Stimulated activated CD8-positive, alpha-beta memory T cell treated with anti-CD3 and anti-CD28 coated beads, Interleukin-7, amount 100 ng/mL, for 48 hours (primary cell): ENCODE results near the gene ATP13A1.
A peak's percentile ranks its signal among the peaks of the same experiment; 100 is the strongest.

ENCODE experiments used
- DNase-seq, 2 donors: peaks; one replicate each; pipeline ENCODE4 v3.0.0-alpha.2; 2020; ENCODE audit warnings: low read depth in 1 of 2; ENCODE audit errors: extremely low read depth in 1 of 2

ATP13A1 gene

DNA sequence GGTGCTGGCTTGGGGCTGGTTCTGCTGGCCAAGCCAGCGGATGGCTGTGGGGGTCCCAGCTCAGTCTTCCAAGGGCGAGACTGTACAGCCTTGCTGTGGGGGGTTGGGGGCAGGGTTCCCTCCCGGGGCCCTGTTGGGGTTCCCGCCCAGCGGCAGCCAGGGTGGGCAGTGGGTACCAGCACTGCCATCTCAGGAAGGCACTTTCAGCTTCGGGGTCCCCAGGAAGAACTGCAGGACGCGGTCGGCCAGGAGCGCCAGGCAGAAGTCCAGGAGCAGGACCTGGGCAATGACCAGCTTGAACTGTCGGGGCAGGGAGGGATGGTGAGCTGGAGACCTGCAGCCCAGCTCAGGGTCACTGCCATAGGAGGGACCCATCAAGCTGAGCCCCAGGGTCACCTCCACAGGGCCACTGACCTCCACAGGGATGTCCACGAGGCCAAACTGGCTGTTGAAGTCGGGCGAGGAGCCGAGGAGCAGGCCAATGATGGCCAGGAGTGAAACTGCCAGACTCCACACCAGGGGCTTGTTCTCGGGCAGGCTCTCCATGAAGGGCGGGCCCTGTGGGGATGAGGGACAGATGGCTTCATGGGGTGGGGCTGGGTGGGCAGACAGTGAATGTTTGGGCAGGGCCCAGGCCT, 18.1 kb downstream of the ATP13A1 start:
- DNase-seq, result no peak

DNA sequence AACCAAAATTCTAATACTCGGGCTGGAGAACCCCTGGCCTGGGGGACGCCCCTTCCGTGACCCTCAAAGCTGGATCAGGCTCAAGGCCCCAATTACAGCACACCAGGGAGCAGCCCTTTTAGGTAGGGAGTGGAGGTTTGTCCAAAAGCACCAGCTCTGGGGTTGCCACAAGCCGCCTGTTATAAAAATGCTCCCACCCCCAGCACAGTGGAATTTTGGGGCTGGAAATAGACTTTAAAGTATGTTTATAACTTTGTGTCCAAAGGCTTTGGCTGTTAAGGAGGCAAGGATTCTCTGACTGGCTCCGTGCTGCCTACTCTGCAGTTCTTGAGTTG, 19.5 kb downstream of the ATP13A1 start:
- DNase-seq, result no peak

DNA sequence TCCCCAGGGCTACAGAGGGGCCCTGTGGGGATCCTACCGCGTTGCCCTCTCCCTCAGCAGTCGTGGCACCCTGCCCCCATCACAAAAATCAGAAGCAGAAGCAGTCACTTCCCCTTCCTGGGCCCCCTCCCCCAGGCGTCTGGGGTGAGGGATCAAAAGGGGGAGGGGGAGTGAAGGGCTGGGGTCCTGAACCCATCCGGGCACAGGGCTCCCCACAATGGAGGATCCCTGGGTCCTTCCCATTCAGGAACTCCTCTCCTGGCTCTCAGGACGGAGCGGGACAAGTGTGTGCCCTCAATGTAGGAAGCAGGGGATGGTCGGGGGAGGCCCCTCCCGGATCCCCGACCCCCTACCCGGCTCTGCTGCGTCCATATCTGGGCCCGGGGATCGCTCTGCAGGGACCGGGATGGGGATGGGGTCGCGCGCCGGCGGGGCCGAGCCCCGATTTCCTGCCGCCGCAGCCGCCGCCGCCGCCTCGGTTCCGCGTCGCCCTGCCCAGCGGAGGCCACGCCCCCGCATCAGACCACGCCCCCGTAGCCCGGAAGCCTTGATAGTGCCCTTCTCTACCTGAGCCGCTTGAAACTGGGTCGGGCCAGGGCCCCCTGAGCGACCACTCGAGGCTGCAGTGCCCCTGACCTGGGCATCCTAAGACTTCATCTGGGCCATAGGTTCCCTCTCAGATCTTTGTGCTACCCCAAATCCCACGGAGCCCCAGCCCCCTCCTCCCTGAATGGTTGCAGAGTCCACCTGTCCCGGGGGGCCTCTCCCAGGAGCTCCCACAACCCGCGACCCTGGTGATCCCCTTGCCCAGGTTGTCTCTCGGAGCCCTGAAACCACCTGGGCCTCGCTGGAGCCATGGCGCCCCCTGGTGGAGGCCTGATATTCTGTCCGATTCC, 20.1 kb downstream of the ATP13A1 start, which contains the start of gene GMIP:
GMIP (minus strand) TSS at position 500 of the 896 bp plus-strand sequence; CDS start at position 372, 128 bp downstream.
- peak; percentile 75 to 78 for DNase-seq

DNA sequence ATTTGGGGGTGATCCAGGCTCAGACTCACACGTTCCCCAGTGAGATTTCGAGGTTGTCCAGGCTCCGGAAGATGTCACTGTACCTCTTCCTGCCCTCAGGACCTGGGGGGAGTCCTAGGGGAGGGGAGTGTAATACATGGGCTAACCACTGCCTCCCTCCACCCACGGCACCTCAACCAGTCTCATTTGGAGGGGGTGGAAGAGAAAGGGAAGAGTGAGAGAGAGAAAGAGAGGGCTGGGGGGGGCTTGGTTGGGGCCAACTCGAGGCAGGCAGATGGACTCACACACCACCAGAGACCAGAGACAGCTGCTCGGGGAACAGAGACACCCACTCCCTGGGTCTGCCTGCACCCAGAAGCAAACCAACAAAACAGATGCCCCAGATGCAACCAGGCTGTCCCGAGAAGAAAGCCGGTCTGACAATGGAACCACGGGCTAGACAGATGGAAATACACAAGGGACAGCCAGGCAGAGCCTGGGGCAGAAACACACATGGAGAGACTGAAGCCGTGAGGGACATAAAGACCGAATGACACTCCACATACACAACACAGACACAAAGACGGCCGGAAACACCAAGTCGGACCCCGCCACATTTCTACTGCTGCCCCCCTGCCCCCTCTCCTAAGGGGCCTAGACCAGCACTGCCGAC, 20.8 kb downstream of the ATP13A1 start:
- DNase-seq, result peak in 1 of 2 donors; percentile 69

DNA sequence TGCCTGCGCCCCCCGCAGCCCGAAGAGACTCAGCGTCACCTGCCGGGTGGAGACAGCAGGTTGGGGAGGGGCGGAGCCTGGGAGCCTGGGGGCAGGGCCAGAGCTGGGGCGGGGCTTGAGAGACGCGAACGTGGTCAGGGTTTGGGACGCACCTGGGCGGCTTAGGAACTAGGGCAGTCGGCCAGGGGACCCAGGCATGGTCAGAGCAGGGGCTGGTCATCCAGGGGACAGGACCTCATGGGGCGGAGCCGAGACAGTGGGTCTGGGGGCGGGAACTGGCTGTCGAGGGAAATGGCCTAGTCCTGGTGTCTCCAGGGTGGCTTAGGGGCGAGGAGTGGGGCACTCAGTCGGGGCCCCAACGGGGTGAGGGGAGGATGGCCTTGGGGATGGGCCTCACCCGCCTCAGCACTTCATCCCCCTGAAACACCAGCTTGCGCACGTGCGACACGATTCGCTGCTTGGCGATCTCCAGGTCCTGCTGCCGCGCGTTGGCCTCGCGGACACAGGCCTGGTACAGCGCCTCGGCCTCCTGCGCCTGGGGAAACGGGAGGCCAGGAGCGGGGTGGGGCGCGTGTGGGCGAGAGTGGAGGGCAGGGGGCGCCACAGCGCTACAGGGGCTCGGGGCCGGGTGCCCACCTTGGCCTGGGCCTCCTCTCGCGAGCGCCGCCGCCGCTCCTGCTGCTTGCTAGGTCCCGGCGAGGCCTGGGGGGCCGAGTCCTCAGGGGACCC, 25.8 kb downstream of the ATP13A1 start:
- DNase-seq, result no peak

DNA sequence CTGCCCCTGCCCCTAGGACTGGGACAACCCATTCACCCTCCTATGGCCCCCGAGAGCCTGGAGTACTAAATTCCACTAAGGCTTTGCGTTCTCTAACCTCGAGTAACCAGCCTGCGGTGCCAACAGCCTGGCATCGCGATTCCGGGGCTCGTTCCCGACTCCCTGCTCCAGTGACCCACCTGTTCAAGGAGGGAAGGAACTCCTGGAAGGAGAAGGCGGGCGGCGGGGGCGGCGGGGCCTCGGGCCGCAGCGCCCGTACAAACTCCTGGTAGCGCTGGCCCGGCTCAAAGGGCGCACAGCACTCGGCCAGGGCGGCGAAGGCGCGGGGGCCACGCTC, 26.3 kb downstream of the ATP13A1 start:
- no peak for DNase-seq

DNA sequence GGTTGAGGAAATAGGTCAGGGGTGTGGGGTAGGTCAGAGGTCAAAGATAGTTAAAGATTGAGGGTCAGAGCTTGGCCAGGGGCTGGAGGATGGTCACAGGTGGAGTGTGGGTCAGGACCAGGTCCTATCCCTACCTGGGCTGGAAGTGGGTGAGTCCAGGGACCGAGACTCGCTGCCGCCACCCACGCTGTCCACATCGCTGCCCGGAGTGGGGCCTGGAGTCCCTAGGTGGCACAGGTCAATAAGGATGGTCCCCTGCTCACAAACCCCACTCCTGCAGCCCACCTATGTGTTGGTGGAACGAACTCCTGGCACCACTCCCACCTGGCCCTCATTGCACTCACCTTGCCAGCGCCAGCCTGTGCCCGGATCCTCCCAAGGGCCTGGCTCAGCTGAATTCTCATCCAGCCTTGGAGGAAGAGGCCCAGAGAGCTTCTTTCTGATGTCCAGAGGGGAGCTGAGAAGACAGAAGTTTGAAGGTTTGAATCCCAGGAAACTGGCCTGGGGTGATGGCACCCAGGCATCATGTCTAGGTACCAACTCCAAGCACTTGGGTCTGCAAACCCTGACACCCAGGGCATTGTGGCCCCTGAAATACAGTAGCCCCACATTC, 26.8 kb downstream of the ATP13A1 start:
- DNase-seq, result no peak

DNA sequence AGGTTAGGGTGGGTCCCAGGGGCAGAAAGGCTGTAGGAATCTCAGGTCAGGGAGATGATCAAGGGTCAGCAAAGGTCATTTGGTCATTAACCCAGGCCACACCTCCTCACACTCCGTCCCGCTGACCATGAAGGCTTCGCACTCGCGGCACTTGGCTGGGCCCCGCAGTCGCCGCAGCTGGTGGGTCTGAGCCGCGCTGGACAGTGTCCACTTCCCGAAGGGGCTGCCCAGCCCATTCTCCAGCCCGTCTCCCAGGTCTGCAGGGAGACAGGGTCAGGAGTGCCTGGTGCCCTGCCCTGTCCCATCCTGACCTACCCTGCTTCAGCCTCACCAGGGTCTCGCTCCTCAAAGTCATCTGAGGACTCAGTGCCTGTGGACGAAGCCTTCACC, 28.2 kb downstream of the ATP13A1 start:
- no peak for DNase-seq

DNA sequence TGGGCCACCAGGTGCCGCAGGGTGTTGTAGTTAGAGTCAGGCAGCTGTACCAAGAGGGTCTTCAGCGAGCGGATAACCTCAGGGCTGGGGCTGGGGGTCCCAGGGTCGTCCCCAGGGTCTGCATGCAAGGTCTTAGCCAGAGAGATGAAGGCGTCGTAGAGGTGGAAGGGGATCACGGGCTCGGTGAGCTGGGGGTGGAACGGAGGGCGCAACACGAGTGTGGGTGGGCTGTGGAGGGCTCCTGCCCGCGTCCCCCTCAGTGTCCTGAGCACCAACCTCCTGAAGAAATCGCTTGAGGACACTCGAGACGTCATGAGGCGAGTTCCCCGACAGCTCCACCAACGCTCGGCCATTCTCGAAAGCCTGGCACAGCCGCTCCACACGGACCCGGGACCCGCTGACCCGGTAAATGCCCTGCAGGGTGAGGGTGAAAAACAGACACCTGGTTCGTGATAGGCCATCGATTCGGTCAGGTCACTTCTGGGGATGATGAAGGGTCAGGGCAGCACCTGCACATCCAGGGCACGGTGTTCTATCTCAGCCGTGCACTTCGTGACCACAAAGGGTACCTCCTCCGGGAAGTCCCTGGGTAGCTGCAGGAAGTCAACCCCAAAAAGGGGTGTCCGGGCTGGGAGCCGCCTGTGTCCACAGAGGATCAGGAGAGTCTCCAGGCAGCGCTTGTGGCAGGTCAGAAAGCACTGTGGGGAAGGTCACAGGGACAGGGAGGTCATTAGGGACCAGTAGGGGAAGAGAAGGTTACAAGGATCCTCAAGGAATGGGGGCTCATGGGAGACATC, 28.8 kb downstream of the ATP13A1 start:
- DNase-seq, result no peak

DNA sequence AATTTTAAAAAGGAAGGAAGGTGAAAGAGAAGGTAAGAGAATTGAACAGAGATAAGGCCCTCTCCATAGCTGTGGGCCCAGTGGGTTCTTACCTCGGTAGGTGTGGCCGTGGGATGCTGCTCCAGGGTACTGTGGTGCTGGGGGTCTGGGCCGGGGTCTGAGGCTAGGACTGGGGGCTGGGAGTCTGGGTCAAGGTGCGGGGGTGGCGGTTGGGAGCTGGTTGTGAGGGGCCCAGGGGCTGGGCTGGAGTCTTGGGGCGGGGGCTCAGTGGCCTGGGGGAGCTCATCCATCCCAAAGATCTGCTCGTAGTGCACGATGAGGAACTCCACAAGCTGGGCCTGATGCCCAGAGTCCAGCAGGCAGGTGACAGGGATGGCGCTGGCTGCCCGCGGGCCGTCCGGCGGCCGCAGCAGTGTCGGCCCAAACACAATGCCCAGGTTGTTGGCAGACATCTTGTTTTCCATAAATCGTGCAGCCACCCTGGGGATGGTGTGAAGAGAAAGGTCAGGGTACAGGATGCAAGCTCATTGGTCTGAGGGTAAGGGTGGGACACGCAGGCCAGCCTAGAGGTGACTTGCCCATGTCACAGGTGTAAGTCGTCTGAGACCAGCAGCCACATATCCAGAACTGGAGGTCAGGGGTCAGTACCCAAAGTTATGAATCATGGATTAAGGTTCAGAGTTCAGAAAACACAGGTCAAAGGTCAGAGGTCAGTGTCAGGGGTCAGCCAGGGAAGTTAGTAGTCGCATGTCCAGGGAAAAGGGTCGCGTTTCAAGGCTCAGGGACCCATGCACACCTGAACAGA, 29.6 kb downstream of the ATP13A1 start:
- no peak for DNase-seq

DNA sequence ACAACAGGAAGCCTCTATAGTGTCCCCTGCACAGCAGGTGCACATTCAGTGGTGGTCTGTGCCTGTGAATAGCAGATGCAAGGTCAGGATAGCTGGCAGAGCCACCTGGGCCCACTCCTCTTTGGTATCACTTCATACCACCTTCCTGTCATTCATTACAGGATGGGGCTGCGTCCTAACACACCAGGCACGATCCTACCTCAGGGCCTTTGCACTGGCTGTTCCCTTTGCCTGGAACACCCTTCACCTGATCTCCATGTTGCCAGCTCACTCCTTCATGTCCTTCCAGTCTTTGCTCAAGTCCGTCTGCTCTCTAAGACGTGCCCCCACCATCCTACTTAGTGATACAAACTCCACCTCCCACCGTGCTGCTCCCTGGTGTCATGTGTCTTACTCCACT, 30.8 kb downstream of the ATP13A1 start:
- no peak for DNase-seq

DNA sequence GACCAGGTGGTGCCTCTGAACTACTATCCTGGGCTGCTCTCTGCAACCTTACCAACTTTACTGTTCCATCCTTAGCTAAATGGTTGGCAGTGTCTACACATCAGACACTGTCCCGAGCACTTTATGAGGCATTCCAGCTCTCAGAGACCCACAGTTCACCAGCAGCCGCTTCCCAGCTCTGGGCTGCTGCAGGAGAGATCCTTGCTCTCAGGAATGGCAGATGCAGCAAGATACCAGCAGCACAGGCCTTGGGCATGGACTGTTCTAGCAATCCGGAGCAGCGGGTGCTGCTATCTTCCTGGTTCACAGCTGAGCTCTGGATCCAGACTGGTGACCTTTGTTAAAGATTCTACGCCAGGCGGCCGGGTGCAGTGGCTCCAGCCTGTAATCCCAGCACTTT, 32.1 kb downstream of the ATP13A1 start:
- no peak for DNase-seq

DNA sequence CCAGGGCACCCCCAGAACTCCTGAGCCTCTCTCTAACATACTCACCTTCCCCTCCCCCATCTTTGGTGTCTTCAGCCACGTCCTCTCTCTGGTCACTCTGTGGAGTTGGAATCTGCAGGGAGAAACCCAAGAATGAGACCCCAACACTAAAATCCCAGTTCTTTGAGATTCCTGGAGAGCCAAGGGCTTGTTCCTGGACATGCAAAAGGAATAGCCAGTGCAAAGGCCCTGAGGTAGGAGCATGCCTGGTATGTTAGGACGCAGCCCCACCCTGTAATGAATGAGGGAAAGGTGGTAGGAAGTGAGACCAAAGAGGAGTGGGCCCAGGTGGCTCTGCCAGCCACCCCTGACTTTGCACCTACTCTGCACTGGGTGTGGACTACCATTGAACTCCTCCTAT, 33.0 kb downstream of the ATP13A1 start:
- DNase-seq, result no peak

DNA sequence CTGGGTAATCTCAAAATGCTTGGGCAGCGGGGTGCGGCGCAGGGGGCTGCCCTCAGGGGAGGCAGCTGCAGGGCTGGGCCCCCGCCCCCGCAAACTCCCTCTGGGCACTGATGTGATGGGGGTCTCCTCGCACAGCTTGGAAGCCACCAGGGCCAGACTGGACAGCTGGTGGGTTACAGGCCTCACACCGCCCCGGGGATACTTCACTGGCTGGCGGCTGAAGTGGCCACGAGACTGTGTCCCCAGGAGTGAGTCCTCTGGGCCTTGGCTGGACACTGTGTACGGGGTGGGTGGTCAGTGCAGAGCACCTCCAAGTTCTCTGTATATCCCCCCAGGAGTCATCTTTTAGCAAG, 33.4 kb downstream of the ATP13A1 start:
- no peak for DNase-seq

DNA sequence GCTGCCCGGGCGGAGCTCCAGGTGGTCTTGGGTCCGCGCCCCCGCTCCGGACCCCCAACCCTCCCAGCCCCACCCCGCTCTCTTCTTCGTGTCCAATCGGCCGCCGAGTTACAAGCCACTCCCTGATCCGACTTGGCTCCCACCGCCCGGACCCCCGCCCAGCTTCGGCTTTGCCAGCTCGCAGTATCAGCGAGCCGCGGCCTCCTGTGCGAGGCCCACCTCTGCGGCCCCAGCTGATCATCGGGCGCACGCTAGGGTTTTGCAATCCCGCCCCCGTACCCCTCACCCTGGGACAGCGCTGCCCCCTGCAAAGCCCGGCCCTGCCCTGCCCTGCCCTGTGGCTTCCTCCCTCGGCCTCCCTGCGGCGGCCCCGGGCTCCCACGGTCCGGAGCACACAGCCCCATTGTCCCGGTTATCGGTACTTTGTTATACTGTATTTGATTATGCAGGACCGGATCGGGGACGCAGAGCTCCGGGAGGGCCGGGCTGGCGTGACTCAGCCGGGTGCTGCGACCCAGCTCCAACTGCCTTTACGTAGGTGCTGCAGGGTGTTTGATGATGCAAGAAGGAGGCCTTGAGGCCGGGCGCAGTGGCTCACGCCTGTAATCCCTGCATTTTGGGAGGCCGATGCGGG, 34.9 kb downstream of the ATP13A1 start:
- no peak for DNase-seq

DNA sequence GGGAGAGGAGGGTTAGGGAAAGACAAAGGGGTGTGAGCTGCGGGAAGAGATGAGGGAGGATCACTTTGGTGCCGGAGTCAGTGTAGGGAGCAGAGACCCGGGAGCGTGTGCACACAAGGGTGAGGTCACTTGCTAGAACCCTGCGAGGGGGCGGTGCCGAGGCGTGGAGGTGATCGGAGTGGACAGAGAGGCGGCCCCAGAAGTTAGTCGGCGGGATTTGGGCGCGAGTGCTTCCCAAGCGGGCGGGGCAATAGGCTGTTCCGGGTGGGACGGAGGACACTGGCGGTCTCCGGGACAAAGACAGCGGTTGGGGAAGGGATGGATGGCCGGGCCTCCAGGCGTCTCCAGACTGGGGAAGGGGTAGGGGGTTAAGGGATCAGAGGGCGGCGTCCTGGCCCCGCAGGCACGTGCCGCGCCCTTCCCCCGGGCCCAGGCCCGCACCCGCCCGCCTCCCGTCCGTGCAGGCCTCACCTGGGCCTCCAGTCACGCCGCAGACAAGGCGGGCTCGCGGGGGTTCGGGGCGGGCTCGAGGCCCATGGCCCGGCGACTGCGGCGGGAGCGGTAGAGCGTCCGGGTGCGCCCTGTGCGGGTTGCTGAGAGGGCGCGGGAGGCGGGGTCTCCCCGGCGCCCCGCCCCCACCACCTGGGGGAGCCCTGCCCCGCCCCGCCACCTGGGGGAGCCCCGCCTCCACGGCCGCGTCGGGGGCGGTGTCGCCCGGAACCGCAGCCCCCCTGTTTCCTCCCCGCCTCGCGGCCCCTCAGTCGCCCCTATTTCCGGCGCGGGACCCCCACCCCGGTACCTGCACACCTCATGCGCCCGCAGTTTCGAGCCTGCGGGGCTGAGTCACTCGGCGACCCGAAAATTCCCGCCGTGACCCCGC, 35.6 kb downstream of the ATP13A1 start, which contains the start of gene LPAR2:
LPAR2 (minus strand) TSS at position 600 of the 880 bp plus-strand sequence. CDS start 945 bp downstream, outside the sequence.
- peak; percentile 49 for DNase-seq

DNA sequence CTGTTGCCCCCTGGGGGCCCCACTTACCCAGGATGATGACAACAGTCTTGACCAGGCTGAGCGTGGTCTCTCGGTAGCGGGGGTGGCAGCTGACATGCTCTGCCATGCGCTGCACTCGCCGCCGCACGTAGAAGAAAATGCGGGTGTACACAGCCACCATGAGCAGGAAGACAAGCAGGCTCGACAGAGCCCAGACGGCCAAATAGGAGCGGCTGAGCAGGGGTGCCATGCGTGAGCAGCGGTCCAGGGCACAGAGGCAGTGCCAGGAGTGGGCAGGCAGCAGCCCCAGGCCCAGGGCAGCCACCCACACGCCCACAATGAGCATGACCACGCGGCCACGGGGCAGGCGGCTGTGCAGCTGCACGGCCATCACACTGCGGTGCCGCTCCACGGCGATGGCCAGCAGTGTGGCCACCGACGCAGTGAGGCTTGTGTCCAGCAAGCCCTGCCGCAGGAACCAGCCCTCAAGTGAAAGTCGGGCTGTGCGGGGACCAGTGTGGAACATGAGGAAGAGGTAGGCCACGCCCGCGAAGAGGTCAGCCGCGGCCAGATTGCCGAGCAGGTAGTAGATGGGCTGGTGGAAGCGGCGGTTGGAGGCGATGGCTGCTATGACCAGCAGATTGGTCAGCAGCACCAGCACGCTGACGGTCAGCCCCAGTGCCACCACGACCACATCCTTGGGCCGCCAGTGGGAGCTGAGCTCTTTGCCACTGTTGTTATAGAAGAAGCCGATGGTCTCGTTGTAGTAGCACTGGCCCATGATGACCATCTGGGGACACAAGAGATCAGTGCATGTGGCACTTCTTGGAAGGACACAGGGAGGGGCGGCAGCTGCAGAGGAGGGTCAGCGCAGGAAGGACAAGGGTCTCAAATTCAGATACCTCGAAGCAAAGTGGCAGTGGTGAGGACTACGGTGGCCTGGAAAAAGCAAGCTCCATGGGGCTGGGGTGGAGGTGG, 36.7 kb downstream of the ATP13A1 start:
- DNase-seq, result no peak
